H9 (cell line): ENCODE measurements around the gene C1QTNF1. TPM values are rescaled to one million over a fixed set of nuclear protein-coding genes. Genes with fewer than 3 reads are reported as not detected.

Experiments used
- DNase-seq: peaks from one replicate; pipeline ENCODE4 v3.0.0-alpha.2; 2017
- H2AFZ ChIP-seq: one replicate; pipeline ENCODE4 v1.6.1; 2013; ENCODE audit warnings: mild to moderate bottlenecking, low read length, control low read depth, moderate library complexity
- H2AK5ac ChIP-seq: 2 replicates; pipeline ENCODE4 v1.6.1; 2013; ENCODE audit warnings: low read length, control low read depth, mixed read lengths; ENCODE audit not compliant: insufficient read length
- H2BK120ac ChIP-seq: one replicate; pipeline ENCODE4 v1.6.1; 2013; ENCODE audit warnings: low read depth, mild to moderate bottlenecking, low read length, control low read depth, inconsistent platforms; ENCODE audit not compliant: poor library complexity, severe bottlenecking
- H2BK12ac ChIP-seq: 2 replicates; pipeline ENCODE4 v1.6.1; 2013; ENCODE audit warnings: low read length, control low read depth, mixed read lengths, low read depth; ENCODE audit not compliant: insufficient read length
- H2BK15ac ChIP-seq: 2 replicates; pipeline ENCODE4 v1.6.1; 2013; ENCODE audit warnings: low read depth, low read length, control low read depth
- H2BK20ac ChIP-seq: one replicate; pipeline ENCODE4 v1.6.1; 2013; ENCODE audit warnings: low read depth, mild to moderate bottlenecking, low read length, control low read depth, inconsistent platforms; ENCODE audit not compliant: poor library complexity, severe bottlenecking
- H2BK5ac ChIP-seq: 2 replicates; pipeline ENCODE4 v1.6.1; 2013; ENCODE audit warnings: low read length, control low read depth, mixed read lengths; ENCODE audit not compliant: insufficient read length
- H3K14ac ChIP-seq: 2 replicates; pipeline ENCODE4 v1.6.1; 2013; ENCODE audit warnings: low read length, control low read depth; ENCODE audit not compliant: insufficient read depth
- H3K18ac ChIP-seq: 2 replicates; pipeline ENCODE4 v1.6.1; 2013; ENCODE audit warnings: low read depth, mild to moderate bottlenecking, mixed read lengths, low read length, control low read depth; ENCODE audit not compliant: insufficient read length
- H3K23ac ChIP-seq: 2 replicates; pipeline ENCODE4 v1.6.1; 2013; ENCODE audit warnings: low read length, control low read depth, mixed read lengths, low read depth; ENCODE audit not compliant: insufficient read length
- H3K23me2 ChIP-seq: 2 replicates; pipeline ENCODE4 v1.6.1; 2013; ENCODE audit warnings: low read depth, mild to moderate bottlenecking, mixed read lengths, low read length, control low read depth; ENCODE audit not compliant: insufficient read length, poor library complexity, severe bottlenecking
- H3K27ac ChIP-seq: 2 replicates; pipeline ENCODE4 v1.5.1; 2013; ENCODE audit warnings: low read length, control low read depth, mixed read lengths, low read depth; ENCODE audit not compliant: insufficient read length
- H3K27me3 ChIP-seq: 2 replicates; pipeline ENCODE4 v1.6.1; 2013; ENCODE audit warnings: low read length, control low read depth, inconsistent platforms; ENCODE audit not compliant: insufficient read depth
- H3K4ac ChIP-seq: 2 replicates; pipeline ENCODE4 v1.6.1; 2013; ENCODE audit warnings: low read depth, mild to moderate bottlenecking, control low read depth, inconsistent platforms, low read length, moderate library complexity
- H3K4me1 ChIP-seq: 2 replicates; pipeline ENCODE4 v1.6.1; 2013; ENCODE audit warnings: low read length, control low read depth, inconsistent platforms; ENCODE audit not compliant: insufficient read depth
- H3K4me2 ChIP-seq: 2 replicates; pipeline ENCODE4 v1.6.1; 2013; ENCODE audit warnings: low read length, control low read depth, mixed read lengths; ENCODE audit not compliant: insufficient read length, insufficient read depth
- H3K56ac ChIP-seq: 2 replicates; pipeline ENCODE4 v1.6.1; 2013; ENCODE audit warnings: low read depth, mild to moderate bottlenecking, mixed read lengths, low read length, control low read depth; ENCODE audit not compliant: insufficient read length
- H3K79me1 ChIP-seq: 2 replicates; pipeline ENCODE4 v1.6.1; 2013; ENCODE audit warnings: low read depth, mild to moderate bottlenecking, moderate library complexity, low read length, control low read depth, inconsistent platforms; ENCODE audit not compliant: insufficient read depth, poor library complexity, severe bottlenecking
- H3K79me2 ChIP-seq: 2 replicates; pipeline ENCODE4 v1.6.1; 2013; ENCODE audit warnings: low read length, control low read depth, inconsistent platforms; ENCODE audit not compliant: insufficient read depth
- H3K9ac ChIP-seq: 2 replicates; pipeline ENCODE4 v1.6.1; 2013; ENCODE audit warnings: low read length, control low read depth, mixed read lengths; ENCODE audit not compliant: insufficient read length; ENCODE audit errors: extremely low read depth
- H3K9me3 ChIP-seq: one replicate; pipeline ENCODE4 v1.6.1; 2013; ENCODE audit warnings: low read depth, low read length, inconsistent platforms; ENCODE audit not compliant: control insufficient read depth
- H3T11ph ChIP-seq: one replicate; pipeline ENCODE4 v1.6.1; 2013; ENCODE audit warnings: mild to moderate bottlenecking, low read length, control low read depth, inconsistent platforms
- H4K20me1 ChIP-seq: one replicate; pipeline ENCODE4 v1.6.1; 2013; ENCODE audit not compliant: control insufficient read depth, insufficient read length, insufficient read depth
- H4K5ac ChIP-seq: 2 replicates; pipeline ENCODE4 v1.6.1; 2013; ENCODE audit warnings: low read depth, mild to moderate bottlenecking, mixed read lengths, low read length, control low read depth; ENCODE audit not compliant: insufficient read length
- H4K8ac ChIP-seq: replicated peaks from 2 replicates; pipeline ENCODE4 v1.6.1; 2013; ENCODE audit warnings: low read length, control low read depth, mixed read lengths, low read depth; ENCODE audit not compliant: insufficient read length
- H4K91ac ChIP-seq: 2 replicates; pipeline ENCODE4 v1.6.1; 2013; ENCODE audit warnings: low read depth, mild to moderate bottlenecking, moderate library complexity, mixed read lengths, low read length, control low read depth; ENCODE audit not compliant: insufficient read length
- H3K27ac Mint-ChIP-seq, 3 experiments: 2 replicates in 2 of 3; 3 replicates in 1 of 3; pipeline ENCODE4 v1.8.0; 2020 to 2021; ENCODE audit warnings: mixed read lengths in 3 of 3, mild to moderate bottlenecking in 1 of 3, moderate library complexity in 1 of 3
- H3K27me3 Mint-ChIP-seq: 2 replicates; pipeline ENCODE4 v1.8.0; 2021; ENCODE audit warnings: low read depth, mild to moderate bottlenecking, moderate library complexity, mixed read lengths
- H3K36me3 Mint-ChIP-seq, 3 experiments: 2 replicates in 2 of 3; 3 replicates in 1 of 3; pipeline ENCODE4 v1.8.0; 2020 to 2021; ENCODE audit warnings: low read depth in 3 of 3, mixed read lengths in 3 of 3; ENCODE audit not compliant: insufficient read depth in 1 of 3
- H3K4me1 Mint-ChIP-seq, 2 experiments: 2 replicates each; pipeline ENCODE4 v1.8.0; 2020; ENCODE audit warnings: mixed read lengths in 2 of 2
- H3K4me3 Mint-ChIP-seq, 2 experiments: 2 replicates in 1 of 2; 3 replicates in 1 of 2; pipeline ENCODE4 v1.8.0; 2020 to 2021; ENCODE audit warnings: mild to moderate bottlenecking in 2 of 2, mixed read lengths in 2 of 2, moderate library complexity in 1 of 2
- H3K9me3 Mint-ChIP-seq, 2 experiments: 2 replicates in 1 of 2; 3 replicates in 1 of 2; pipeline ENCODE4 v1.8.0; 2020; ENCODE audit warnings: mild to moderate bottlenecking in 2 of 2, mixed read lengths in 2 of 2, moderate library complexity in 1 of 2
- WGBS: extraction: QIAGEN DNeasy Blood & Tissue Kit; methylation state at CpG from one replicate; pipeline ENCODE4 v1.1.7; 2013; ENCODE audit warnings: missing lambda C conversion rate, low lambda C conversion rate, mixed read lengths; ENCODE audit not compliant: insufficient read length; ENCODE audit errors: extremely low coverage; 5-methylcytosine and 5-hydroxymethylcytosine counted together
- total RNA-seq: library from RNA; stranded (reverse); gene quantifications from 2 replicates; pipeline ENCODE4 v1.2.1, GENCODE V29; 2021
- TF ChIP-seq, protein P1 (sequence below): fragments of 200-600 bp; sonication (generic); conservative IDR thresholded peaks from 3 replicates; pipeline ENCODE4 v1.8.0; 2021; ENCODE audit warnings: antibody characterized with exemption, mild to moderate bottlenecking

C1QTNF1 gene
- total RNA-seq, 1 experiment from 2014 or later, result 0.96 TPM

DNA sequence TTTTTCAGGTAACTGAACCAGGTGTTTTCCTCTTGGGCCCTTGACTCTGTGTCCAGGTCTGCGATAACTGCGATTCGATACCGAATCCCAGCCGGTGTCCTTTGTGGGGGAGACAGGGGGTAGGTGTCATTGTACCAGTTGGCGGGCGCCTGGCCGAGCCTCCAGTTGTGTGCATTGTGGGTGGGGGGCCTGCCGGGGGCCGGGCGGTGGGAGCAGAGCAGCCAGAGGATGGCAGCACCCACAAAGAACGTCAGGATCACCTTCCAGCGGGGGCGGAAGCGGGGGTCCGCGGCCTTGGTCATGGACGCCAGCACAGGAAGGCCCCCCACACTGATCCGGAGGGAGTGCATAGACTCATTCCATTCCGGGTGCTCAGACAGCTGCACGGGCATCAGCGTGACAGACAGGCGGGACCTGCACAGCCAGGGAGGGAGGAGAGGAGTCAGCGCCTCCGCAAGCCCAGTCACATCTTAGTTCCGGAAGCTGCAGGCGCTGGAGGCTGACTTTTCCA is 26.7 kb upstream of the C1QTNF1 start:
- Histone ChIP-seq H3K4me2 (no peak overlapping the region), H2AFZ (no peak overlapping the region), H3K27me3 (peaks cover 4% of the 10 kb centered on the region; the same call in 1 of the 2 replicates), H3K9me3 (no peaks in the 10 kb centered on the region), H4K5ac (no peak overlapping the region), H2BK5ac (no peak overlapping the region), H3K4ac (no peak overlapping the region), H4K91ac (no peak overlapping the region), H2BK120ac (no peak overlapping the region), H3K27ac (no peak overlapping the region), H4K8ac (no peak overlapping the region), H3K56ac (no peak overlapping the region), H3K4me1 (no peaks in the 10 kb centered on the region), H3K23ac (no peak overlapping the region), H2AK5ac (no peak overlapping the region), H2BK15ac (no peak overlapping the region), H3K79me2 (no peaks in the 10 kb centered on the region), H3K79me1 (no peaks in the 10 kb centered on the region), H3K9ac (no peak overlapping the region), H3T11ph (no peak overlapping the region), H2BK12ac (no peak overlapping the region), H3K14ac (no peak overlapping the region), H3K23me2 (no peaks in the 10 kb centered on the region), H2BK20ac (no peak overlapping the region), H4K20me1 (no peaks in the 10 kb centered on the region), H3K18ac (no peak overlapping the region)
- H3K27me3 Mint-ChIP-seq, result peaks cover 58% of the 10 kb centered on the region
- no peaks in the 10 kb centered on the region for H3K9me3 Mint-ChIP-seq
- TF ChIP-seq, protein P1, sequence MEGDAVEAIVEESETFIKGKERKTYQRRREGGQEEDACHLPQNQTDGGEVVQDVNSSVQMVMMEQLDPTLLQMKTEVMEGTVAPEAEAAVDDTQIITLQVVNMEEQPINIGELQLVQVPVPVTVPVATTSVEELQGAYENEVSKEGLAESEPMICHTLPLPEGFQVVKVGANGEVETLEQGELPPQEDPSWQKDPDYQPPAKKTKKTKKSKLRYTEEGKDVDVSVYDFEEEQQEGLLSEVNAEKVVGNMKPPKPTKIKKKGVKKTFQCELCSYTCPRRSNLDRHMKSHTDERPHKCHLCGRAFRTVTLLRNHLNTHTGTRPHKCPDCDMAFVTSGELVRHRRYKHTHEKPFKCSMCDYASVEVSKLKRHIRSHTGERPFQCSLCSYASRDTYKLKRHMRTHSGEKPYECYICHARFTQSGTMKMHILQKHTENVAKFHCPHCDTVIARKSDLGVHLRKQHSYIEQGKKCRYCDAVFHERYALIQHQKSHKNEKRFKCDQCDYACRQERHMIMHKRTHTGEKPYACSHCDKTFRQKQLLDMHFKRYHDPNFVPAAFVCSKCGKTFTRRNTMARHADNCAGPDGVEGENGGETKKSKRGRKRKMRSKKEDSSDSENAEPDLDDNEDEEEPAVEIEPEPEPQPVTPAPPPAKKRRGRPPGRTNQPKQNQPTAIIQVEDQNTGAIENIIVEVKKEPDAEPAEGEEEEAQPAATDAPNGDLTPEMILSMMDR, result no peak
- H3K4me3 Mint-ChIP-seq, result no peak overlapping the region; a peak in 1 of 5 replicates
- no peak for DNase-seq
- H3K36me3 Mint-ChIP-seq, result peaks cover 12 to 59% (median 34%) of the 10 kb centered on the region in 3 experiments; a peak in 6 of 7 replicates
- no peaks in the 10 kb centered on the region for H3K4me1 Mint-ChIP-seq
- no peak overlapping the region for H3K27ac Mint-ChIP-seq
- WGBS, result no CpG with 5 or more reads among the region's 27 CpGs
